ENCODE measurements around the gene CILP. TPM values are rescaled to one million over a fixed set of nuclear protein-coding genes. Genes with fewer than 3 reads are reported as not detected.
A peak's percentile ranks its signal among the peaks of the same experiment; 100 is the strongest.

The CILP gene
- total and polyA plus RNA-seq, 11 donors: 0.76 to 58.5 (median 12.0) TPM

GRCh38 chr15:65184868-65185717 is 26.2 kb downstream of the CILP start, which contains the start of gene CLPX:
Gene CLPX, minus strand, starts transcription at chr15:65185342. Its CDS starts 189 bp downstream, at chr15:65185153.
- DNase-seq (peak; percentile 92 to 96 (median 94)), ATAC-seq (peak; percentile 94 to 98 (median 96))
- 0 to 1% (median 0%) methylated on average over 33 to 70 of the region's 70 CpGs for WGBS, 4 donors
- Histone ChIP-seq H3K4me1 (peaks cover 0 to 35% (median 18%) of the 10 kb centered on the region in 12 donors), H3K27me3 (no peaks in the 10 kb centered on the region), H3K27ac (peak within 1 kb of the TSS; percentile 62 to 99 (median 96)), H3K4me3 (peak within 1 kb of the TSS; percentile 60 to 100 (median 86)), H3K9me3 (no peaks in the 10 kb centered on the region), H3K36me3 (peaks cover 0 to 14% (median 2%) of the 10 kb centered on the region in 9 donors)
- intact Hi-C loops (cut with DNase I): loop anchor here in 6 of 10 donors (2.0 to 5.0 kb wide), 5 partner anchors 53 to 120 kb away; partner anchors contain the start of genes PARP16 (in 3 of the 6), PDCD7 (in 1 of the 6), RNU5A-1 (in 1 of the 6) and RNU5B-1 (in 1 of the 6)
- no peak for TF ChIP-seq CTCF (IDR thresholded peaks at IDR 0.05)
- peak in 1 of 2 donors; percentile 52 for TF ChIP-seq POLR2A (IDR thresholded peaks at IDR 0.05)

- peak; percentile 37 to 65 (median 48) for ATAC-seq
- H3K4me3 ChIP-seq: peak overlapping the region; percentile 60 to 100 (median 86)
- no peak for TF ChIP-seq CTCF (IDR thresholded peaks at IDR 0.05)
- no peak for TF ChIP-seq POLR2A (IDR thresholded peaks at IDR 0.05)
- peaks cover 0 to 20% (median 9%) of the 10 kb centered on the region in 9 donors for H3K36me3 ChIP-seq
- no peaks in the 10 kb centered on the region for H3K27me3 ChIP-seq
- peak overlapping the region; percentile 62 to 99 (median 96) for H3K27ac ChIP-seq
- peaks cover 0 to 35% (median 18%) of the 10 kb centered on the region in 12 donors for H3K4me1 ChIP-seq
- H3K9me3 ChIP-seq: no peaks in the 10 kb centered on the region
- WGBS, 4 donors: 0 to 1% (median 0%) methylated on average over 22 to 33 of the region's 33 CpGs
- DNase-seq: peak; percentile 56 to 77 (median 62)
- intact Hi-C loops (cut with DNase I): loop anchor here in 2 of 10 donors (2.0 to 5.0 kb wide), 3 partner anchors 52 to 120 kb away; partner anchors contain the start of genes PDCD7 (in 1 of the 2), RNU5A-1 (in 1 of the 2) and RNU5B-1 (in 1 of the 2)
These were observed 26.9 kb downstream of the CILP start for GRCh38 chr15:65184305-65184867.

- ATAC-seq: no peak
- TF ChIP-seq POLR2A (IDR thresholded peaks at IDR 0.05): no peak
- no peak for TF ChIP-seq CTCF (IDR thresholded peaks at IDR 0.05)
- no peak for DNase-seq
- Histone ChIP-seq H3K4me1 (peaks cover 0 to 36% (median 18%) of the 10 kb centered on the region in 12 donors), H3K36me3 (peaks cover 0 to 26% (median 15%) of the 10 kb centered on the region in 9 donors), H3K9me3 (no peaks in the 10 kb centered on the region), H3K4me3 (peak overlapping the region; percentile 60 to 100 (median 86)), H3K27ac (peak overlapping the region; percentile 62 to 99 (median 96)), H3K27me3 (no peaks in the 10 kb centered on the region)
- intact Hi-C loops (cut with DNase I): loop anchor here in 2 of 10 donors (2.0 to 5.0 kb wide), 3 partner anchors 52 to 121 kb away; partner anchors contain the start of genes PDCD7 (in 1 of the 2), RNU5A-1 (in 1 of the 2) and RNU5B-1 (in 1 of the 2)
- 1 to 4% (median 3%) methylated on average over 4 of the region's 4 CpGs for WGBS, 4 donors
These were observed 27.5 kb downstream of the CILP start for GRCh38 chr15:65183865-65184159.

Data from heart left ventricle (tissue), 16 donors.